HG02973 (cell line): ENCODE data around the gene TPRN.

Experiments used
- ATAC-seq: cut with Tn5 transposase; IDR thresholded peaks from one replicate; pipeline ENCODE4 v1.9.1; 2021; ENCODE audit warnings: moderate library complexity; ENCODE audit not compliant: unreplicated experiment

TPRN gene

GRCh38 chr9:137236936-137237421 is 36.4 kb upstream of the TPRN start:
- no peak for ATAC-seq

- ATAC-seq, result peak; percentile 19
These were observed 35.8 kb upstream of the TPRN start for GRCh38 chr9:137236238-137236935.

DNA sequence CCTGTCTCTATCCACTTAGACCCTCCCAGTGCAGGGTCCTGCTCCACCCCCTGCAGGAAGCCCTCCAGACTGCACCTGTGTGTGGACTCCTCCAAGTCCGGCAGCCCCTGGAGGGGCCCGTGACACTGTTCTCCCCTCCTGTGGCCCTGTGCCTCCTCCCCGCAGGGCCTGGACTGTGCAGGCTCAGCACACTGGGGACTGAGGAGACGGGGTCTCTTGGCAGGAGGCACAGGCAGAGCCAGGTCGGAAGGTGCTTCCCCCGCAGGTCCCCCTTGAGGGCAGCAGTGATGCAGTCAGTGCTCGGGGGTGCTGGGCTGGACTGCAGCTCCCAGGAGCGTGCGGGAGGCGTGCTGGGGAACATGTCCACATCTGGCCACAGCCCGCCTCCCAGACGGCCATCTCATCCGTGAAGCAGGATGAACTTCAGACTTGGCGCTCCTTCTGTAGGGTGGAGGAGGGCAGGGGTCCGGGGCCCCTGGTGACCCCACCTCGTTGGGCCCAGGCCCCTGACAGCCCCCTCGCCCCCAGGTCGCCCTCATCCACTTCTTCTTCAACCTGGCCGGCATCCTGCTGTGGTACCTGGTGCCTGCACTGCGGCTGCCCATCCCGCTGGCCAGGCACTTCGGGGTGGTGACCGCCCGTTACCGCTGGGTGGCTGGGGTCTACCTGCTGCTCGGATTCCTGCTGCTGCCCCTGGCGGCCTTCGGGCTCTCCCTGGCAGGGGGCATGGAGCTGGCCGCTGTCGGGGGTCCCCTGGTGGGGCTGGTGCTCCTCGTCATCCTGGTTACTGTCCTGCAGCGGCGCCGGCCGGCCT is 35.1 kb upstream of the TPRN start:
- ATAC-seq, result no peak

DNA sequence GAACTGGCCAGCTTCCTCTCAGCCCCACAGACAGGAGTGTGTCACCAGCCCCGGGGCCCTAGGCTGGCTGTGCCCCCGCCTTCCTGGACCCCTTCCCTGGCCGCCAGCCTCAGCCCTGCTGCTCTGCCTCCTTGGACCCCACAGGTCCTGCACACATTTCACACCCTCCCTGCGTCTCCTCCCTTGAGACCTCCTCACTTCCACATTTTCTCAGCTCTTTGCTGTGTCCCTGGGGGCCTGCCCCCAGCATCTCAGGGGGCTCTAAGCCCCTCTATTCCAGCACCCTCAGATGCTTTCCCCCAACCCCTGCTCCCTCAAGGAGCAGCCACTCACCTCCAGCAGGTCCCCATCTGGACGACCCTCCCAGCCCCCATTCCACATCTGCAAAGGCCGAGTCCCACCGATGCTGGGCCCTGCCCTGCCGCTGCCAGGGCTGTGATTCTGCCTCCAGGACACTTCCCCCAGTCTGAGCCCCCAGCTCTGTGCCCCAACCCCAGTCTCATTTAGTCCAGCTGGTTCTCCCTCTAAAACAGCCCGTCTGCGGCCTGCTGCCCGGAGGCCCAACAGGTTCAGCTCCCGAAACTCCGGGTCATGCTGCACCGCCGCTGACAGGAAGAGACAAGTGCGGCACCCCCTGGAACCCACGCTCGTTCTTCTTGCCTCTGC is 34.4 kb upstream of the TPRN start:
- ATAC-seq, result no peak

- no peak for ATAC-seq
These were observed 33.6 kb upstream of the TPRN start for GRCh38 chr9:137234055-137234697.

GRCh38 chr9:137233143-137233980 is 32.8 kb upstream of the TPRN start:
- ATAC-seq, result no peak

DNA sequence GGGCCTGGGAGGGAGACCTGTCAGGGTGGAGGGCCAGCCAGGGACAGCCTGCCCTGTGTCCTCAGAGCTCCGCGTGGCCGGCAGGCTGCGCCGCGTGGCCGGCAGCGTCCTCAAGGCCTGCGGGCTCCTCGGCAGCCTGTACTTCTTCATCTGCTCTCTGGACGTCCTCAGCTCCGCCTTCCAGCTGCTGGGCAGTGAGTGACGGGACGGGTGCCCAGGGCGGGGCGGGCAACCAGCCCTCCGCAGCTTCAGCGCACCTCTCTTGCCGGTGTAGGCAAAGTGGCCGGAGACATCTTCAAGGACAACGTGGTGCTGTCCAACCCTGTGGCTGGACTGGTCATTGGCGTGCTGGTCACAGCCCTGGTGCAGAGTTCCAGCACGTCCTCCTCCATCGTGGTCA is 32.0 kb upstream of the TPRN start:
- ATAC-seq, result no peak

- no peak for ATAC-seq
These were observed 31.6 kb upstream of the TPRN start for GRCh38 chr9:137232101-137232500.

- ATAC-seq, result no peak
These were observed 31.0 kb upstream of the TPRN start for GRCh38 chr9:137231372-137232039.

GRCh38 chr9:137230705-137231371 is 30.3 kb upstream of the TPRN start, which contains the start of gene SLC34A3:
Gene SLC34A3 (plus strand): TSS chr9:137230901. CDS start chr9:137231703, 802 bp downstream.
- no peak for ATAC-seq

DNA sequence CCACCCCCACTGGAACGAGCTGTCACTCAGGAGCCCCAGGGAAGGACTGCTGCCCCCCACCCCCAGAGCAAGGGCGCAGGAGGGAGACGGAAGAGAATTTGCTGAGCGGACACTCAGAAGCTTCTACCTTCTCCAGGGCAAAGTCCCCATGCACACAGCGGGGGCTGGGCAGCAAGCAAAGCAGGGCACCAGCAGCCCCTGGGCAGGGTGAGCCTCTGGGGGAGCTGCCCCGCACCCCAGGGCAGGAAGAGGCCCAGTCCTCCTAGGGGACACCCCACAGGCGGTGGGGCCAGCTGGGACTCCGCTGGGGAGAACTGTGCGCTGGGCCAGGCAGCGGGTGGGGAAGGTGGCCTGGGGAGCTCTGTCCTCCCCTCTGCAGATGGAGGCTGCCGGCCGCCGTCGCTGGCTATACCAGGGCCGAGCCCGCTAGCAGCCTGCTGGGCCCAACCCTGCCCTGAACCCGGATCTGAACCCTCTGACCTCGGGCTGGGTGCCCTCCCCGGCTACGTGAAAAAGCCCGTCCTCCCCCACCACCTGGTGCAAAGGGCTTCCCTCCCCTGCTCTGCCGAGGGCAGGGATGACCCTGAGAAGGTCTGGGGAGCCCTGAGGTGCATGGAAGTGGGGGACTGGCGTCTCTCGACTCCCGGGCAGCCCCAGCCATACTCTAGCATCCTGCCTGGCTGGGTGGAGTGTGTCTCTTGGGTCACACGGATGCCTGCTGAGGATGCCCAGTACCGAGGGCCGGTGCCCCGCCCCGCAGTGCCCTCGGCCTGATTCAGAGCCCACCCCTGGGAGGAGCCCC is 29.6 kb upstream of the TPRN start:
- ATAC-seq, result no peak

GRCh38 chr9:137228968-137229896 is 28.7 kb upstream of the TPRN start:
- no peak for ATAC-seq

DNA sequence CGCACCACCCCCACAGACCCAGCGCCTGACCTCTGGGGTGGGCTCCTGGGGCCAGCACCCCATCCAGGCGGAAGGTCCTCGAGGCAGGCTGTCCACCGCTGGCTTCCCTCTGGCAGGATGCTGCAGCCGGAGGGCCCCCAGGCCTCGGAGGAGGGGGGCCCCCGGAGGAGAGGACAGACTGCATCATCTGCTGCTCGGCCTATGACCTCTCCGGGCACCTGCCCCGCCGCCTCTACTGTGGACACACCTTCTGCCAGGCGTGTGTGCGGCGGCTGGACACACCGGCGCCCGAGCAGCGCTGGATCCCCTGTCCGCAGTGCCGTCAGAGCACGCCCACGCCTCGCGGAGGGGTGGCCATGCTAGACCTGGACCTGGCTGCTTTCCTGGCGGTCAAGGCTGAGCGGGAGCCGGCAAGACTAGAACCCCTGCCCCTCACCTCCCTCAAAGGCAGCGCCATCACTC is 28.0 kb upstream of the TPRN start:
- no peak for ATAC-seq

- ATAC-seq, result no peak
These were observed 27.4 kb upstream of the TPRN start for GRCh38 chr9:137227853-137228505.

DNA sequence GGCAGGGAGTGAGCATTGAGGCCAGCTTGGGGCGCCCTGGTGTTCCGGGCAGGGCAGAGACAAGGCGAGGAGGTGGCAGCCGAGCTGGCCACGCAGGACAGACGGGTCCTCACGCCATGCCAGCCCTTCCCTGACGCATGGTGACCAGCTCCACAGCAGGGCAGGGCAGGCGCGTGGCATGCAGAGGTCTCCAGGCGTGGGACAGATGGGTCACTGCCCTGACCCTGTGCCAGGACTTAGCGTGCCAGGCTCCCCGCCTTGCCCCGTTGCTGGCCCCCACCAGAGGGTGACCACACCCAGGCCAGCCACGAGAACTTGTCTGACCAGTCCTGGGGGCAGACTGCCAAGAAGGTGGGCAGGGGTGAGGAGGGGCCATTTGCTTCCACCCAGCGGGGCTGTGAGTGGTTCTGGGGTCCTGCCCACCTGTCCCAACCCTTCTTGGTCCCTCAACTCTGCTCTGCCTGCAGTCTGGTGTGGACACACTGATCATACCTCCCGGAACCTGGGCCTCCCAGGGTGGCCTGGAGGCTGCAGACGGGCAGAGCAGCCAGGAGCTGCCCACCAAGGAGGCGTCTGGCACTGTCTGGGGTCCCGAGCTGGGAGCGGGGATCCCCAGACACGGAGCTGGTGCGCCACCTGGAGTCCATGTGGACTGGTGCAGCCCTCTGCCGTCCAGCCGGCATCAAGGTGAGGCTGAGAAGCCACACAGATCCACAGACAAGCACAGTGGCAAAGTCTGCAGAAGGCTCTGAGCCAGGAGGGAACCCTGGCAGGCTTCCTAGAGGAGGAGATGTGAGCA is 26.7 kb upstream of the TPRN start, which contains the start of gene RNF224:
Gene RNF224, plus strand, starts transcription at position 449 of the 799 bp plus-strand sequence. CDS start 834 bp downstream, outside the sequence.
- ATAC-seq, result no peak
